ENCODE measurements around the gene KCNN2. TPM values are rescaled to one million over a fixed set of nuclear protein-coding genes. Genes with fewer than 3 reads are reported as not detected.

Gene KCNN2
- total and polyA plus RNA-seq, 9 of the 15 experiments (the other 6 are each of a cell fraction or from before 2014, with no cell fraction given), result 0.07 TPM; not detected in 8

DNA sequence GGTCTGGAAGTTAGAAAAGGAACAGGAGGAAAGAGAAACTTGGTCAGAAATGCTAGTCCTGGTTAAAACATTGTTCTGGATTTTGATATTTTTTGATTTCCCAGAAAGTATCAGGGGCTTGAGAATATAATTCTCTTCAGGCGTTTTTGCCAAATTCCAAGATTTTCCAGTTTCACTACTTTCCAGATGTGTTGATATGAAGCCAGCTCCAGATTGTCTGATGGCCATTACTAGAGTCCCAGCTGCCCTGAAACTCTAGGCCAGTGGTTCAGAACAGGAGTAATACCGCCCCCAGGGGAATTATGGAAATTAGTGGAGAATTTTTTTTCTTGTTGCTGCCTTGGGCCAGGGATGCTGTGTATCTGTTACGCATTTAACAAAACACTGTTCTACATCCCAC lies 88.6 kb downstream of the KCNN2 start:
- no peaks in the 10 kb centered on the region for H3K4me1 ChIP-seq (replicated peaks in 1 of 2; ENCODE audit: control insufficient read depth in 2 of 2, insufficient read depth in 2 of 2, low read length in 2 of 2)
- WGBS (ENCODE audit: insufficient coverage, low coverage, missing lambda C conversion rate), result 13% methylated on average over 3 of the region's 3 CpGs
- FAIRE-seq (no peak), DNase-seq (ENCODE audit: extremely low read depth in 1 of 4, low spot score in 3 of 4) (no peak), ATAC-seq (no peak)
- H3K79me2 ChIP-seq (ENCODE audit: control insufficient read depth, insufficient read depth, low read length), result no peaks in the 10 kb centered on the region
- no peak overlapping the region for H3K4me3 ChIP-seq
- BruUV-seq (replicated peaks), result no TSS peak
- CTCF ChIA-PET (ENCODE audit: low intra/inter-chr PET ratio), result interaction anchor here (1.0 kb wide), 1 partner anchor 772 kb away, joined by 4 read pairs; no protein-coding TSS in a partner anchor
- H3K27ac ChIP-seq (ENCODE audit: extremely low read depth, low read depth, low read length), result no peak overlapping the region
- no peaks in the 10 kb centered on the region for H3K36me3 ChIP-seq (ENCODE audit: control insufficient read depth, insufficient read depth, low read length)
- no peaks in the 10 kb centered on the region for H3K9me3 ChIP-seq (replicated peaks; ENCODE audit: control insufficient read depth, insufficient read depth, low read depth, low read length)
- TF ChIP-seq POLR2AphosphoS2 (IDR thresholded peaks at IDR 0.05; ENCODE audit: low read length) (no peak), SNRNP70 (optimal IDR thresholded peaks at IDR 0.05; ENCODE audit: low read depth, low read length) (no peak), ZNF175 (CRISPR knock-in tag; IDR thresholded peaks at IDR 0.05; ENCODE audit: low read depth) (no peak), L3MBTL2 (IDR thresholded peaks at IDR 0.05) (no peak), GABPA (tag; conservative IDR thresholded peaks at IDR 0.05; ENCODE audit: low read depth) (no peak), HMG20B (CRISPR knock-in tag; IDR thresholded peaks at IDR 0.05) (no peak), ETS2 (tag; IDR thresholded peaks at IDR 0.05; ENCODE audit: borderline replicate concordance, poor library complexity, severe bottlenecking) (no peak), POLR2G (IDR thresholded peaks at IDR 0.05; ENCODE audit: low read depth, low read length) (no peak)
- TF ChIP-seq, protein P1, sequence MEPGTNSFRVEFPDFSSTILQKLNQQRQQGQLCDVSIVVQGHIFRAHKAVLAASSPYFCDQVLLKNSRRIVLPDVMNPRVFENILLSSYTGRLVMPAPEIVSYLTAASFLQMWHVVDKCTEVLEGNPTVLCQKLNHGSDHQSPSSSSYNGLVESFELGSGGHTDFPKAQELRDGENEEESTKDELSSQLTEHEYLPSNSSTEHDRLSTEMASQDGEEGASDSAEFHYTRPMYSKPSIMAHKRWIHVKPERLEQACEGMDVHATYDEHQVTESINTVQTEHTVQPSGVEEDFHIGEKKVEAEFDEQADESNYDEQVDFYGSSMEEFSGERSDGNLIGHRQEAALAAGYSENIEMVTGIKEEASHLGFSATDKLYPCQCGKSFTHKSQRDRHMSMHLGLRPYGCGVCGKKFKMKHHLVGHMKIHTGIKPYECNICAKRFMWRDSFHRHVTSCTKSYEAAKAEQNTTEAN (CRISPR knock-in tag; IDR thresholded peaks at IDR 0.05), result no peak
- TF ChIP-seq, protein P2, sequence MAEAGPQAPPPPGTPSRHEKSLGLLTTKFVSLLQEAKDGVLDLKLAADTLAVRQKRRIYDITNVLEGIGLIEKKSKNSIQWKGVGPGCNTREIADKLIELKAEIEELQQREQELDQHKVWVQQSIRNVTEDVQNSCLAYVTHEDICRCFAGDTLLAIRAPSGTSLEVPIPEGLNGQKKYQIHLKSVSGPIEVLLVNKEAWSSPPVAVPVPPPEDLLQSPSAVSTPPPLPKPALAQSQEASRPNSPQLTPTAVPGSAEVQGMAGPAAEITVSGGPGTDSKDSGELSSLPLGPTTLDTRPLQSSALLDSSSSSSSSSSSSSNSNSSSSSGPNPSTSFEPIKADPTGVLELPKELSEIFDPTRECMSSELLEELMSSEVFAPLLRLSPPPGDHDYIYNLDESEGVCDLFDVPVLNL (CRISPR knock-in tag; IDR thresholded peaks at IDR 0.05; ENCODE audit: low read depth), result no peak
- H3K4me2 ChIP-seq (ENCODE audit: insufficient read depth, low read length), result no peak overlapping the region
- in situ Hi-C loops (cut with MboI) (no loop called here), intact Hi-C loops (cut with micrococcal nuclease) (loop anchor here (5.0 to 10.0 kb wide), 2 partner anchors 617 to 776 kb away; no protein-coding TSS in a partner anchor)
- no peaks in the 10 kb centered on the region for H3K9me1 ChIP-seq (ENCODE audit: control insufficient read depth, insufficient read depth, low read length)
- H3K27me3 ChIP-seq (ENCODE audit: control insufficient read depth in 2 of 2, insufficient read depth in 2 of 2, low read length in 2 of 2), result no peaks in the 10 kb centered on the region
- H2AFZ ChIP-seq (ENCODE audit: low read depth, low read length), result no peak overlapping the region
- H3K9ac ChIP-seq (ENCODE audit: insufficient read depth in 1 of 2, low read depth in 2 of 2, low read length in 2 of 2), result no peak overlapping the region
- POLR2A ChIA-PET, result no interaction called here
- H4K20me1 ChIP-seq (replicated peaks; ENCODE audit: control insufficient read depth, insufficient read depth, low read length), result no peaks in the 10 kb centered on the region

All from K562 (cell line).